Measurements from ENCODE around the gene ISM1.

ISM1 gene

GRCh38 chr20:13251106-13251903 lies 30.2 kb downstream of the ISM1 start:
- no peak for DNase-seq (ENCODE audit: low read depth in 2 of 2)
- no peak overlapping the region for H3K4me3 ChIP-seq (replicated peaks in 1 of 2; ENCODE audit: low read depth in 2 of 2, low read length in 2 of 2)
- TF ChIP-seq CTCF (IDR thresholded peaks at IDR 0.05; ENCODE audit: low read depth, low read length) = no peak

GRCh38 chr20:13251904-13252297 lies 30.8 kb downstream of the ISM1 start:
- H3K4me3 ChIP-seq (replicated peaks in 1 of 2; ENCODE audit: low read depth in 2 of 2, low read length in 2 of 2) = no peak overlapping the region
- no peak for DNase-seq (ENCODE audit: low read depth in 2 of 2)
- TF ChIP-seq CTCF (IDR thresholded peaks at IDR 0.05; ENCODE audit: low read depth, low read length) = no peak

DNA sequence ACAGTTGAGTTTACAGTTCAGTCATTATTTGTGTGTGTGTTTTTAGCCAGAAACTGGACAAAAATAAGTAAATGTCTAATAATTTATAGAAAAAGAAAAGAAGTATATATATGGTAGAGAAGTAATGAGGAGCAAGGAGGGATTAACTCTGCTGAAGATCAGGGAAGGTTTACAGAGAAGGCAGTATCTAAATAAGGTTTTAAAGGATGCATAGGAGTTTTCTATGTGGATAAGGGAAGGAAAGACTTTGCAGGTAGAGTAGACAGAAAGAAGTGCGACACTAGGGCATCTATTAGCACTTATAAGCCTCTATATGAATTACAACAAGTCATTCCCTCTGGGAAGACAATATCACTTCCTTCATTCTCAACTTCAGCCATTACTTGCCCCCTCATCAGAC lies 34.3 kb downstream of the ISM1 start:
- DNase-seq (ENCODE audit: low read depth in 2 of 2) = no peak
- no peak for TF ChIP-seq CTCF (IDR thresholded peaks at IDR 0.05; ENCODE audit: low read depth, low read length)
- H3K4me3 ChIP-seq (replicated peaks in 1 of 2; ENCODE audit: low read depth in 2 of 2, low read length in 2 of 2) = no peak overlapping the region

DNA sequence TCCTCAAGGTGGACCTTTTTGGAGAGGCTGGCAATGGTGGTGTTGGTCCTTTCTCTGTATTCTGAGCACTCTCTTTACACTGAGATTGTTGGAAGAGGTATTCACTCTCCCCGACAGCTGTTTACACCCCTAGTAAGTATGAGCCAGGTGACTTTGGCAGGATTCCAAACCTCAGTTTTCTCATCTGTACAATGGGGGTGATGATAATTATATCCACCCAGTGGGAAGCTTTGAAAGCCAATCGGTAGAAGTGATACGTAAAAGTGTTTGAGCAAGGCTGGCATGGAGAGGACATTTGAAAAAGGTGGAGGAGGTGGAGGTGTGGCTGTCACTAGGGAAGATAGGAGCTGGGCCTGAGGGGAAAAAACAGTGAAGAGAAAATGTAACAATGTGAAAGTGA lies 35.5 kb downstream of the ISM1 start:
- no peak overlapping the region for H3K4me3 ChIP-seq (replicated peaks in 1 of 2; ENCODE audit: low read depth in 2 of 2, low read length in 2 of 2)
- no peak for DNase-seq (ENCODE audit: low read depth in 2 of 2)
- TF ChIP-seq CTCF (IDR thresholded peaks at IDR 0.05; ENCODE audit: low read depth, low read length) = no peak

DNA sequence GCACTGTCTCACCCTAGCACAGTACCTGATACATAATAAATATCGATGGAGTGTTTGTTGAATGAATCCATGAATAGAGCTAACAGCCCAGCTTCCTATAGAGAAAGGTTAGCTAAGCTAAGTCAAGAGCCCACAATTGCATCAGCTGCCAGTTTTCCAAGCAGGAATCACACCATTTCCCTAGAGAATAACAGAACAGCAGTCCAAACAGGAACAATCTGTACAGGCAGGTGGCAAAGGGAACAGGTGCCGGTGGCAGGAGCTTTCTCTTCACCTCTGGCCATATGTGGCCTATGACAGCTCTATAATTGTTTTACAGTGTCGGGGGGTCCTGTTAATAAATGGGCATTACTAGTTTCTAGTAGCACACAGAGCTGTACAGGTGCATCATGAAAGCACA lies 38.8 kb downstream of the ISM1 start:
- no peak for TF ChIP-seq CTCF (IDR thresholded peaks at IDR 0.05; ENCODE audit: low read depth, low read length)
- DNase-seq (ENCODE audit: low read depth in 2 of 2) = no peak
- H3K4me3 ChIP-seq (replicated peaks in 1 of 2; ENCODE audit: low read depth in 2 of 2, low read length in 2 of 2) = no peak overlapping the region

- TF ChIP-seq CTCF (IDR thresholded peaks at IDR 0.05; ENCODE audit: low read depth, low read length) = no peak
- no peak for DNase-seq (ENCODE audit: low read depth in 2 of 2)
- no peak overlapping the region for H3K4me3 ChIP-seq (replicated peaks in 1 of 2; ENCODE audit: low read depth in 2 of 2, low read length in 2 of 2)
Measured at GRCh38 chr20:13260650-13261279, 39.7 kb downstream of the ISM1 start.
